NOMO-1 treated with dmso at 0.1 percent for 144 hours (cell line): ENCODE results near the gene ADGRG3.
A peak's percentile ranks its signal among the peaks of the same experiment; 100 is the strongest.

Experiments
- DNase-seq: peaks from one replicate; lab custom pipeline; 2025; ENCODE audit not compliant: unreplicated experiment; lab: John Stamatoyannopoulos, UW

ADGRG3 gene

GRCh38 chr16:57734308-57734924 lies 66.3 kb downstream of the ADGRG3 start:
- no peak for DNase-seq

DNA sequence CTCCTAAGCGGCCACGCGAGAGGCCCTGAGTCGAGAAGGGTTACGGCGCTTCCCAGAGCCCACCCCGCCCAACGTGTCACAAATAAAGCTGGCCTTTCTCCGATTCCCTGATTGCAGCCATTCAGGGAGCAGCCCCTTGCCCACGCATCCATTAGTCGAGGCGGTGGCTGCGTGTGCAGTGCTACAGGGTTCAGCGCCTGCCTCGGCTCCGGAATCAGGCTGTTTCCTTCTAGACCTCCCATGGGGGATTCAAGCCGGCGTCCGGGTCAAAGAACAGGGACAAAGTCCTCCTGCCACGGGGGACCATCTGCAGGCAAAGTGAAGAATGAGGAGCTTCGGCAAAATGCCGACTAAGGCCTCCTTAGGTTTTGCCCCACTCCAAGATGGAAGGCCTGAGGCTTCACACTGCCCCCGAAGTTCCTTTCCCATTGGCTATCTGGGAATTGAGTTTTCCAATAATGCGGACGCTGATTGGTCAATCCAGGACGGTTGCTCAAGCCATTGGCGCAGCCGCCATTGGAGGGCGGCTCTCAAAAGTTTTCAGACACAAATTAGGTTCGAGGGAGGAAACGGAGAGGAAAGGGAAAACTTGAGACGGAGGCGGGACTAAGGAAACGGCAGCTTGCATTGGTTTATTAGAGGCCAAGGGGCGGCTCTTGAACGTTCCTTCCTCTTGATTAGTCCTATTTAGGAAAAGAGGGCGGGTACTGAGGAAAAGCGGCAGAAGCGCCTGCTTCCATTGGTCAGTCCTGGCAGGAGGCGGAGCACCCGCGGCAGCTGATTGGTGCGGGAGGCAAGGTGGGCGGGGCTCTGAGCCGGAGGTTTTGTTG lies 67.0 kb downstream of the ADGRG3 start:
- DNase-seq, result peak; percentile 100

DNA sequence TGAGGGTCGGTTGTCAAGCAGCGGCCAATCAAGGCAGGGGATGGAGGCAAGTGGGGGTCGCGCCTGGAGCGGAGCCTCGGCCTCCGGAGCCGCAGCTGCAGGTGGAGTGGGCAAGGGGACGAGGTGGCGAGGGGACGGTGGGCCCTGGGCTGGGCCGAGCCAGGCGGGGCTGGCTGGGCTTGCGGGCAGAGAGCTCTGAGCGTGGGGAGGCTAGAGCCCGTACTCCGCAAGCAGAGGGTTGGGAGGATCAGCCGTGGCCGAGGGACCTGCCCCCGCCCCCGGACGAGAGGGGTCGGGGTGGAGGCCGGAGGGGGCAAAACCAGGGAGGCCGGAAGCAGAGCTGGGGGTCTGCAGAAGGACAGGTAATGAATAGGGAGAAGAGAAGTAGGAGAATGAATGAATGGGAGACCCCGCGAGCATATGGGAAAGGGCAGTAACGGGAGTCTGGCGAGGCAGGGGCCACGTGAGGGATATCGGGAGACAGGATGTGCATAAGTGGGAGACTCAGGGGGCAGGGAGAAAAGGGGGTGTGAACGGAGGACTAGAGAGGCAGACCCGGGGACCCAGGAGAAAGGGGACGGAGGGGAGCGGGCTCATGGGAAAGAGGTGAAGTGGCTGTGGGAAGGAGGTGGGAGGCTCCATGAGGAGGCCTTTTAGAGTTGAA lies 67.8 kb downstream of the ADGRG3 start, which contains the start of gene KATNB1:
TSS of gene KATNB1 (plus strand) at position 16 of the 664 bp plus-strand sequence. CDS start 1,474 bp downstream, outside the sequence.
- no peak for DNase-seq

DNA sequence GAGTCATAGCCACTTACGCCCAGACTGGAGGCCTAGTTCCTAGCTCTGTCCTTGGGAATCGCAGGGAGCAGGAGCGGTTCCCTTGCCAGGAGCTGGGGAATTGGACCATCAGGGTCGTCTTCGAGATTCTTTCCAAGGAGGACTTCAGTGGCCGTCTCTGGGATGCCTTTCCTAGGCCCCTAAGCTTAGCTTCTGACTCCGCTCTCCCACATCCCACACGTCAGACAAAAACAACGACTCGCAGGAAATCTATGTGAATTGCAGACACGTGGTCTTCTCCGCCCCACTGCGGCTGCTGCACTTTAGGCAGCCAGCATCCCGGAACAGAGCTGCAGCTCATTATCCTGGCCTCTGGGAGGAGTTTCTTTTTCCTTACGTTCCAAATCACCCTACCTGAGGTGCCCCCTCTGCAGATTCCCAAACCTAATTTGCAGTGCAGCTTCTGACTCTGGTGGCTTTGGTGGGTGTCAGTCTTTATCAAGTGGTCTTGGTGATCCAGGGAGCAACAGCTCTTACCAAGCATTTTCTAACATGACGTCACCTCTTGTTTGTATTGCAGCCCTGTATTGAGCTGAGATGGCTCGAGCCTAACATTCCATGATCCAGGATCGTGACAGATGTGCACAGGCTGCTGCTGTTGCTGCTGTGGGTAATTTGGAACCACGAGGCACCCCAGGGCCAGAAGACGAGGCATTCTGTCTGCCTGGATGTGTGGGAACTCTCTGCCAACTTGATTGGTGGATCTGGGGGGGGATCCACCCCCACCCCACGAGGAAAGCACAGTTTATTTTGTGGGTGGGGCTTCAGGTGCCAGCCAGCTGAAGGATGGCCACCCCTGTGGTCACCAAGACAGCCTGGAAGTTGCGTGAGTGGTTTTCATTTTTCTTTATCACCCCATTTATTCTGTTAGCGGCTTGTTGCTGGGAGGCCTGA lies 68.6 kb downstream of the ADGRG3 start:
- DNase-seq, result peak; percentile 58

DNA sequence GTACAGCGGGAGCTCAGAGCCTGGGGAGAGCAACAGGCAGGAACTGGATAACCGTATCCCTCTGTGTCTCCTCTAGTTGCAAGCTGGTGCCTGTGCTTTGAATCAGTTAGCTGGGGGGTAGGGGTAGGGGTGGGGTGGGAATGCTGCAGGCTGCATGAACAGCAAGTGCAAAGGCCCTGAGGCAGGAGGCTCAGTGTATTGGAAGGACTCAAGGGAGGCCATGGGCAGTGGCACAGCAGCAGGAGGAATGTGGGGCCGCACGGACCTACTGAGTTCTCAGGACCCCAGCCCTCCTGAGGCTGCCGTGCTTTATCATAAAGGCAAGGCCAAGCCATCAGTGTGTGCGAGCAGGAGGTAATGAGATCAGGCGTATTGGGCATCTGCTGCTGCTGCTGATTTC lies 70.7 kb downstream of the ADGRG3 start:
- DNase-seq, result no peak
